HL-60/S4 treated with retinoic acid at 250 ng/mL for 4 days and 3 days (cell line): ENCODE results near the gene BMPR1A.
"Not testable (repeated sequence)": the region's sequence is repeated elsewhere in the genome, so short reads cannot be mapped to it uniquely, and the experiment has no call there.

ENCODE experiments used
- in situ Hi-C: fragments of 300-500 bp; cut with MboI; formaldehyde crosslinking; loops from 2 replicates; pipeline ENCODE4 v1.7.0; 2022; ENCODE audit warnings: low sequenced_read_pairs

The BMPR1A gene

GRCh38 chr10:86963341-86963919 lies 207.0 kb downstream of the BMPR1A start:
- in situ Hi-C loops = no loop called here

GRCh38 chr10:86964061-86964846 lies 207.8 kb downstream of the BMPR1A start:
- in situ Hi-C loops = no loop called here

- in situ Hi-C loops = no loop called here
Observed at GRCh38 chr10:86964847-86965190, 208.4 kb downstream of the BMPR1A start.

GRCh38 chr10:86965986-86966654 lies 209.7 kb downstream of the BMPR1A start:
- in situ Hi-C loops = no loop called here

GRCh38 chr10:86967481-86967941 lies 211.1 kb downstream of the BMPR1A start:
- in situ Hi-C loops = no loop called here

- in situ Hi-C loops = no loop called here
Observed at GRCh38 chr10:86968271-86968993, 212.0 kb downstream of the BMPR1A start, which contains the start of gene ADIRF. Gene ADIRF (plus strand): TSS chr10:86968482. CDS start chr10:86968545, 63 bp downstream.

GRCh38 chr10:86968994-86969355 lies 212.6 kb downstream of the BMPR1A start:
- in situ Hi-C loops = no loop called here

- in situ Hi-C loops = no loop called here
Observed at GRCh38 chr10:86969421-86970041, 213.1 kb downstream of the BMPR1A start.

GRCh38 chr10:86970162-86970981 lies 214.0 kb downstream of the BMPR1A start:
- in situ Hi-C loops = no loop called here

GRCh38 chr10:86970982-86971231 lies 214.5 kb downstream of the BMPR1A start:
- in situ Hi-C loops = no loop called here

- in situ Hi-C loops = no loop called here
Observed at GRCh38 chr10:86971232-86971991, 215.0 kb downstream of the BMPR1A start.

GRCh38 chr10:86972613-86973380 lies 216.4 kb downstream of the BMPR1A start:
- in situ Hi-C loops = no loop called here

GRCh38 chr10:86974484-86974883 lies 218.1 kb downstream of the BMPR1A start:
- in situ Hi-C loops = no loop called here

GRCh38 chr10:86976362-86977056 lies 220.1 kb downstream of the BMPR1A start:
- in situ Hi-C loops = no loop called here

GRCh38 chr10:86978457-86978856 lies 222.0 kb downstream of the BMPR1A start:
- in situ Hi-C loops = not testable (repeated sequence)

- in situ Hi-C loops = no loop called here
Observed at GRCh38 chr10:86979296-86979818, 222.9 kb downstream of the BMPR1A start.

- in situ Hi-C loops = no loop called here
Observed at GRCh38 chr10:86979977-86980448, 223.6 kb downstream of the BMPR1A start.

- in situ Hi-C loops = not testable (repeated sequence)
Observed at GRCh38 chr10:86981020-86981419, 224.6 kb downstream of the BMPR1A start.
